Stimulated activated CD8-positive, alpha-beta memory T cell treated with anti-CD3 and anti-CD28 coated beads, Interleukin-7, amount 100 ng/mL, for 1 hour (primary cell): ENCODE results near the gene CDR2L.
"Not testable (repeated sequence)": the region's sequence is repeated elsewhere in the genome, so short reads cannot be mapped to it uniquely, and the experiment has no call there.

Experiments used
- DNase-seq, 2 donors: peaks; one replicate each; pipeline ENCODE4 v3.0.0-alpha.2; 2020; ENCODE audit warnings: low read depth in 2 of 2

CDR2L gene

GRCh38 chr17:75041656-75042280, 54.3 kb downstream of the CDR2L start:
- DNase-seq, result no peak

DNA sequence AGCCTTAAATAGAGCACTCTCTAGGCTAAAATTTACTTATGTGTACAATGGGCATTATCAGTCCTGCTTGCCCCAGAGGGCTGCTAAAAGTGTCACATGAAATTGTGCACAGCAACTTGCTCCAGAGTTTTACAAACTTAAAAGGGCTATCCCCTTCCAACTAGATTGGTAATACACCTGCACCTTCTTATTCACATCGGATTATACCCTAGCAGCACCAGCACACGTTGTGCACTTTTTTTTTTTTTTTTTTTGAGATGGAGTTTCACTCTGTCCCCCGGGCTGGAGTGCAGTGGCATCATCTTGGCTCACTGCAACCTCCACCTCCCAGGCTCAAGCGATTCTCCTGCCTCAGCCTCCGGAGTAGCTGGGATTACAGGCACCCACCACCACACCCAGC, 56.4 kb downstream of the CDR2L start:
- not testable (repeated sequence) for DNase-seq

DNA sequence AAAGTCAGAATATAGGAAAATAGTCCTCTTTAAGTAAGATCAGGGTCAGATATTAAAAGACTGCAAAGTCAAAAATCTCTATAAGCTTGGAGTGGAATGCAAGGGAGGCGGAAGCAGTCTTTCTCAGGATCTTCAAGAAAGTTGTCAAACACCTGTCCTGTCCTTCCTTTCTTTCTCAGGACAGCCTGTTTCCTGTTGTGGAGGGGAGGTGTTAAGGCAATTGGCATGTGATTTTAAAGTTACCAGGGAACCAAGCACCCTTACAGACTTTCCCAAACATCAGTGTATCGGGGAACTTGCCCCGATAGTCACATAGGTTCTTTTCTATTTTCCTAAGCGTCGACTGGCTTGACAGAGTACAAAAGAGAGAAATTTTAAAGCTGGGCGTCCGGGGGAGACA, 57.3 kb downstream of the CDR2L start:
- DNase-seq, result no peak

GRCh38 chr17:75045946-75046406, 58.5 kb downstream of the CDR2L start:
- DNase-seq, result not testable (repeated sequence)

- peak; percentile 85 to 87 for DNase-seq
These were observed 59.2 kb downstream of the CDR2L start, which contains the start of the genes ATP5PD and KCTD2 for GRCh38 chr17:75046407-75047289. ATP5PD (minus strand) TSS chr17:75046969; CDS start chr17:75042650, 4,319 bp downstream. KCTD2 (plus strand) TSS chr17:75047225; CDS start chr17:75047251, 26 bp downstream.

DNA sequence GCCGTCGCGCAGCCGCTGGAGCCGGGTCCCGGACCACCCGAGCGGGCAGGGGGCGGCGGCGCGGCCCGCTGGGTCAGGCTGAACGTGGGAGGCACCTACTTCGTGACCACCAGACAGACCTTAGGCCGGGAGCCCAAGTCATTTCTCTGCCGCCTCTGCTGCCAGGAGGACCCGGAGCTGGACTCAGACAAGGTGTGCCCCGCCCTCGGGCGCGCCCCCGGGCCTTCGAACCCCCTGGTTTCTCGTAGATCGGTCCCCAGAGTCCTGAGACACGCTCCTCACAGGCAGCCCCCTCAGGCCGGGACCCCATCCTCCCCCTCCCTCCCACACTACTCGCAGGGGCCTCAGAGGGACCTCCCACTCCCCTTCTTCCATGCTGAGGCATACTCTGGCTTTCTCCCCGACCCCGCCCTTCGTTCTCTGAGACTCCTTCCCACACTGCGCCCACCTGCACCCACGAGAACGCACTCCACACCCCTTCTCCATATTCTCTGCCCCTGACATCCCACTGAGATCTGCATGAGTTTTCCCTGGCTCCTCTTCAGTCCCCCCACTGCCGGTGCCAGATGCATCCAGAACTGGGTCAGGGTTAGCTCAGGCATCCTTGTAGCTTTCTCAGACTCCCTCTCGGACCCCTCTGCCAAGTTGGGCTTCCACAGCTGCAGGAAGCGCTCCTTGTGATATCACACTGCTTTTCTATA, 60.1 kb downstream of the CDR2L start:
- DNase-seq, result no peak

GRCh38 chr17:75048249-75048878, 60.9 kb downstream of the CDR2L start:
- no peak for DNase-seq

GRCh38 chr17:75049057-75049456, 61.6 kb downstream of the CDR2L start:
- no peak for DNase-seq

- no peak for DNase-seq
These were observed 62.3 kb downstream of the CDR2L start for GRCh38 chr17:75049706-75050105.

DNA sequence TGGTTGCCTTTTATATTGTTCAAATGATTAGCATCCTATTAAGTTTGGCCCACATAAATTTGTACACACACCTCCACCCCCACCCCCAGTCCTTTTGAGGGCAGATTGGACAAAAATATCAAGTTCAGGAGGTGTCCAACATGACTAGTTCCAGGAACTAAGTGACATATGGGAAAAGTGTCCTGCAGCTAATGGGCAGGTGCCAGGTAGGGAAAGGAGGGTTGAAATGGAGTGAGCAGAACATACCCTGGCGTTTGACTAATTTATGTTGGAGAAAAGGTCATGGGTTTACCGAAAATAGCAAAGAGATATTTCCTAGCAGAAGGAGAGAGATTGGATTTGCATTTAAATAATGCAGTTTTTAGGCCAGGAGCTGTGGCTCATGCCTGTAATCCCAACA, 64.5 kb downstream of the CDR2L start:
- no peak for DNase-seq
